SK-N-SH treated with all-trans-retinoic acid at 6 μM for 48 hours (cell line): ENCODE measurements around the gene KRT17.

Experiments used
- ATAC-seq: fragments of 200-7000 bp; cut with Tn5 transposase; 3 replicates; pipeline ENCODE4 v1.9.1; 2020; ENCODE audit warnings: mild to moderate bottlenecking, moderate library complexity
- ARNTL ChIP-seq: fragments of 450-650 bp; formaldehyde crosslinking; IDR thresholded peaks from 2 replicates; pipeline ENCODE4 v1.5.0; 2020; ENCODE audit warnings: low read depth, mild to moderate bottlenecking, moderate library complexity, borderline replicate concordance
- BACH2 ChIP-seq: fragments of 250-450 bp; sonication (Bioruptor Pico); IDR thresholded peaks from 2 replicates; pipeline ENCODE4 v1.9.0; 2021; ENCODE audit warnings: mild to moderate bottlenecking, borderline replicate concordance
- CSDC2 ChIP-seq: fragments of 250-450 bp; sonication (Bioruptor Pico); IDR thresholded peaks from 2 replicates; pipeline ENCODE4 v1.5.0; 2020; ENCODE audit warnings: mild to moderate bottlenecking, moderate library complexity
- ESRRG ChIP-seq: fragments of 250-450 bp; sonication (Bioruptor Pico); IDR thresholded peaks from 2 replicates; pipeline ENCODE4 v1.6.1; 2021; ENCODE audit warnings: mild to moderate bottlenecking
- GLIS3 ChIP-seq: fragments of 250-450 bp; sonication (Bioruptor Pico); IDR thresholded peaks from 2 replicates; pipeline ENCODE4 v1.5.0; 2020; ENCODE audit warnings: mild to moderate bottlenecking, moderate library complexity
- ISL1 ChIP-seq: fragments of 250-450 bp; sonication (Bioruptor Pico); IDR thresholded peaks from 2 replicates; pipeline ENCODE4 v2.1.2; 2022; ENCODE audit warnings: mild to moderate bottlenecking, moderate library complexity
- OSR1 ChIP-seq: fragments of 250-450 bp; sonication (Bioruptor Pico); IDR thresholded peaks from 2 replicates; pipeline ENCODE4 v1.8.0; 2022; ENCODE audit warnings: moderate library complexity, mild to moderate bottlenecking, inconsistent platforms
- PPARA ChIP-seq: fragments of 250-450 bp; sonication (Bioruptor Pico); IDR thresholded peaks from 2 replicates; pipeline ENCODE4 v1.5.0; 2020; ENCODE audit warnings: mild to moderate bottlenecking, borderline replicate concordance
- RARB ChIP-seq: fragments of 250-450 bp; sonication (Bioruptor Pico); IDR thresholded peaks from 2 replicates; pipeline ENCODE4 v1.8.0; 2021; ENCODE audit warnings: mild to moderate bottlenecking, moderate library complexity
- TCF4 ChIP-seq: fragments of 250-450 bp; sonication (Bioruptor Pico); IDR thresholded peaks from 2 replicates; pipeline ENCODE4 v1.8.0; 2021; ENCODE audit warnings: mild to moderate bottlenecking, moderate library complexity, borderline replicate concordance
- TOX ChIP-seq: fragments of 250-450 bp; sonication (Bioruptor Pico); IDR thresholded peaks from 2 replicates; pipeline ENCODE4 v1.8.0; 2021; ENCODE audit warnings: mild to moderate bottlenecking, moderate library complexity, borderline replicate concordance
- ZC3H10 ChIP-seq: fragments of 250-450 bp; sonication (Bioruptor Pico); IDR thresholded peaks from 2 replicates; pipeline ENCODE4 v1.5.1; 2021; ENCODE audit warnings: mild to moderate bottlenecking, moderate library complexity
- ZFP3 ChIP-seq: fragments of 250-450 bp; sonication (Bioruptor Pico); IDR thresholded peaks from 2 replicates; pipeline ENCODE4 v1.5.0; 2020; ENCODE audit warnings: mild to moderate bottlenecking, moderate library complexity
- ZFP30 ChIP-seq: fragments of 450-650 bp; formaldehyde crosslinking; IDR thresholded peaks from 2 replicates; pipeline ENCODE4 v1.5.0; 2022; ENCODE audit warnings: mild to moderate bottlenecking, moderate library complexity
- ZNF565 ChIP-seq: fragments of 450-650 bp; formaldehyde crosslinking; conservative IDR thresholded peaks from 2 replicates; pipeline ENCODE4 v1.5.0; 2020; ENCODE audit warnings: low read depth, mild to moderate bottlenecking, moderate library complexity
- ZNF70 ChIP-seq: fragments of 450-650 bp; formaldehyde crosslinking; IDR thresholded peaks from 2 replicates; pipeline ENCODE4 v1.5.0; 2020; ENCODE audit warnings: mild to moderate bottlenecking, moderate library complexity
- ZNF8 ChIP-seq: fragments of 450-650 bp; formaldehyde crosslinking; IDR thresholded peaks from 2 replicates; pipeline ENCODE4 v1.5.0; 2020; ENCODE audit warnings: mild to moderate bottlenecking, moderate library complexity
- TF ChIP-seq, protein P1 (sequence below): fragments of 250-450 bp; sonication (Bioruptor Pico); IDR thresholded peaks from 2 replicates; pipeline ENCODE4 v1.8.0; 2020; ENCODE audit warnings: mild to moderate bottlenecking, moderate library complexity, borderline replicate concordance
- TF ChIP-seq, protein P2 (sequence below): fragments of 250-450 bp; sonication (Bioruptor Pico); IDR thresholded peaks from 2 replicates; pipeline ENCODE4 v1.8.0; 2021; ENCODE audit warnings: low read depth, mild to moderate bottlenecking, moderate library complexity, borderline replicate concordance
- TF ChIP-seq, protein P3 (sequence below): fragments of 250-450 bp; sonication (Bioruptor Pico); IDR thresholded peaks from 2 replicates; pipeline ENCODE4 v1.5.1; 2020; ENCODE audit warnings: low read depth, mild to moderate bottlenecking, moderate library complexity
- TF ChIP-seq, protein P4 (sequence below): fragments of 250-450 bp; sonication (Bioruptor Pico); IDR thresholded peaks from 2 replicates; pipeline ENCODE4 v1.5.1; 2021; ENCODE audit warnings: mild to moderate bottlenecking, moderate library complexity
- TF ChIP-seq, protein P5 (sequence below): fragments of 250-450 bp; sonication (Bioruptor Pico); IDR thresholded peaks from 2 replicates; pipeline ENCODE4 v1.5.0; 2020; ENCODE audit warnings: mild to moderate bottlenecking, moderate library complexity

The KRT17 gene

DNA sequence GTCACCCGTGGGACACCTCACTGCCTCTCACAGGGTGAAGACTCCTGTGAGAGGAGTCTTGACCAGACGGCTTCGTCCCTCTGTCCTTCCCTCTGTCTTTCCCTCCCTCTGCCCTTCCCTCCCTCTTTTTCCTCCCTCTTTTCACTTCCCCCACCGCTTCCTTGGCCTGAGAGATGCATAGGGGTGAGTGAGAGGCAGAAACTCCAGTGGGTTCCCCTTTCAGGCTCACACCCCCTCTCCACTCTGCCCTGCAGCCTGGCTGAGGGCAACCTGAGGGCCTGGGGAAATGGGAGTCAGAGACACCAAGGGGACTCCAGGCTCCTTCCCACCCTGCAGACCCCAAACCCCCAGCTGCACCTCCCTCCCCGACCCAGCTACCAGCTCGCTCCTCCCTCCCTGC, 14.6 kb upstream of the KRT17 start:
- no peak for TF ChIP-seq ZFP3 (CRISPR knock-in tag)
- TF ChIP-seq ZNF8: no peak
- no peak for TF ChIP-seq CSDC2 (CRISPR knock-in tag)
- TF ChIP-seq, protein P1, sequence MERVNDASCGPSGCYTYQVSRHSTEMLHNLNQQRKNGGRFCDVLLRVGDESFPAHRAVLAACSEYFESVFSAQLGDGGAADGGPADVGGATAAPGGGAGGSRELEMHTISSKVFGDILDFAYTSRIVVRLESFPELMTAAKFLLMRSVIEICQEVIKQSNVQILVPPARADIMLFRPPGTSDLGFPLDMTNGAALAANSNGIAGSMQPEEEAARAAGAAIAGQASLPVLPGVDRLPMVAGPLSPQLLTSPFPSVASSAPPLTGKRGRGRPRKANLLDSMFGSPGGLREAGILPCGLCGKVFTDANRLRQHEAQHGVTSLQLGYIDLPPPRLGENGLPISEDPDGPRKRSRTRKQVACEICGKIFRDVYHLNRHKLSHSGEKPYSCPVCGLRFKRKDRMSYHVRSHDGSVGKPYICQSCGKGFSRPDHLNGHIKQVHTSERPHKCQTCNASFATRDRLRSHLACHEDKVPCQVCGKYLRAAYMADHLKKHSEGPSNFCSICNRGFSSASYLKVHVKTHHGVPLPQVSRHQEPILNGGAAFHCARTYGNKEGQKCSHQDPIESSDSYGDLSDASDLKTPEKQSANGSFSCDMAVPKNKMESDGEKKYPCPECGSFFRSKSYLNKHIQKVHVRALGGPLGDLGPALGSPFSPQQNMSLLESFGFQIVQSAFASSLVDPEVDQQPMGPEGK (CRISPR knock-in tag): no peak
- TF ChIP-seq, protein P2, sequence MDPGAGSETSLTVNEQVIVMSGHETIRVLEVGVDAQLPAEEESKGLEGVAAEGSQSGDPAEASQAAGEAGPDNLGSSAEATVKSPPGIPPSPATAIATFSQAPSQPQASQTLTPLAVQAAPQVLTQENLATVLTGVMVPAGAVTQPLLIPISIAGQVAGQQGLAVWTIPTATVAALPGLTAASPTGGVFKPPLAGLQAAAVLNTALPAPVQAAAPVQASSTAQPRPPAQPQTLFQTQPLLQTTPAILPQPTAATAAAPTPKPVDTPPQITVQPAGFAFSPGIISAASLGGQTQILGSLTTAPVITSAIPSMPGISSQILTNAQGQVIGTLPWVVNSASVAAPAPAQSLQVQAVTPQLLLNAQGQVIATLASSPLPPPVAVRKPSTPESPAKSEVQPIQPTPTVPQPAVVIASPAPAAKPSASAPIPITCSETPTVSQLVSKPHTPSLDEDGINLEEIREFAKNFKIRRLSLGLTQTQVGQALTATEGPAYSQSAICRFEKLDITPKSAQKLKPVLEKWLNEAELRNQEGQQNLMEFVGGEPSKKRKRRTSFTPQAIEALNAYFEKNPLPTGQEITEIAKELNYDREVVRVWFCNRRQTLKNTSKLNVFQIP (CRISPR knock-in tag): no peak
- TF ChIP-seq, protein P3, sequence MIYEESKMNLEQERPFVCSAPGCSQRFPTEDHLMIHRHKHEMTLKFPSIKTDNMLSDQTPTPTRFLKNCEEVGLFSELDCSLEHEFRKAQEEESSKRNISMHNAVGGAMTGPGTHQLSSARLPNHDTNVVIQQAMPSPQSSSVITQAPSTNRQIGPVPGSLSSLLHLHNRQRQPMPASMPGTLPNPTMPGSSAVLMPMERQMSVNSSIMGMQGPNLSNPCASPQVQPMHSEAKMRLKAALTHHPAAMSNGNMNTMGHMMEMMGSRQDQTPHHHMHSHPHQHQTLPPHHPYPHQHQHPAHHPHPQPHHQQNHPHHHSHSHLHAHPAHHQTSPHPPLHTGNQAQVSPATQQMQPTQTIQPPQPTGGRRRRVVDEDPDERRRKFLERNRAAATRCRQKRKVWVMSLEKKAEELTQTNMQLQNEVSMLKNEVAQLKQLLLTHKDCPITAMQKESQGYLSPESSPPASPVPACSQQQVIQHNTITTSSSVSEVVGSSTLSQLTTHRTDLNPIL (CRISPR knock-in tag): no peak
- no peak for TF ChIP-seq TOX (CRISPR knock-in tag)
- no peak for TF ChIP-seq ISL1
- no peak for TF ChIP-seq ZFP30 (CRISPR knock-in tag)
- no peak for TF ChIP-seq ESRRG (CRISPR knock-in tag)
- no peak for TF ChIP-seq PPARA (CRISPR knock-in tag)
- no peak for TF ChIP-seq BACH2 (CRISPR knock-in tag)
- no peak for TF ChIP-seq GLIS3 (CRISPR knock-in tag)
- TF ChIP-seq RARB (CRISPR knock-in tag): no peak
- no peak for TF ChIP-seq ZC3H10 (CRISPR knock-in tag)
- no peak for ATAC-seq

DNA sequence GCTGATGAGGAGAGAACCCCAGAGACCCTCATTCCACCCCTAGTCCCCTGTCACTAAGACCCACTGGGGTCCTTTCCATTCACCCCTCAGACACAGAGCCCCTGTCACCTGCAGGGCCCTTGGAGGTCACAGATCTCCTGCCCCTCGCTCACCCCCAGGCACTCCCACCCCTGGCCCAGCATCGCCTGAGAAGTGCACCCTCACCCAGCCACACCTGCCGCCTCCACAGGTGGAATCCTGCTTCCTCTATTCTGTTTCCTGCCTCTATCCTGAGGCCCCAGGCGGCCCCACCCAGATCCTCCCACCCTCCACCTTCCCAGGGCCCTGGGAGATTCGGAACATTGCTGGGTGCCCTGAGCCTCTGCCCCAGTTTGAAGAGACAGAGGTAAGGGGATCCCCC, 13.8 kb upstream of the KRT17 start:
- TF ChIP-seq ZC3H10 (CRISPR knock-in tag) (no peak), ZNF70 (CRISPR knock-in tag) (no peak), PPARA (CRISPR knock-in tag) (no peak), ARNTL (CRISPR knock-in tag) (no peak), TOX (CRISPR knock-in tag) (no peak), GLIS3 (CRISPR knock-in tag) (no peak), TCF4 (CRISPR knock-in tag) (no peak), ESRRG (CRISPR knock-in tag) (no peak), OSR1 (CRISPR knock-in tag) (no peak), ZFP30 (CRISPR knock-in tag) (no peak), ISL1 (no peak), ZFP3 (CRISPR knock-in tag) (no peak), RARB (CRISPR knock-in tag) (no peak), CSDC2 (CRISPR knock-in tag) (no peak), ZNF565 (CRISPR knock-in tag) (no peak)
- TF ChIP-seq, protein P4, sequence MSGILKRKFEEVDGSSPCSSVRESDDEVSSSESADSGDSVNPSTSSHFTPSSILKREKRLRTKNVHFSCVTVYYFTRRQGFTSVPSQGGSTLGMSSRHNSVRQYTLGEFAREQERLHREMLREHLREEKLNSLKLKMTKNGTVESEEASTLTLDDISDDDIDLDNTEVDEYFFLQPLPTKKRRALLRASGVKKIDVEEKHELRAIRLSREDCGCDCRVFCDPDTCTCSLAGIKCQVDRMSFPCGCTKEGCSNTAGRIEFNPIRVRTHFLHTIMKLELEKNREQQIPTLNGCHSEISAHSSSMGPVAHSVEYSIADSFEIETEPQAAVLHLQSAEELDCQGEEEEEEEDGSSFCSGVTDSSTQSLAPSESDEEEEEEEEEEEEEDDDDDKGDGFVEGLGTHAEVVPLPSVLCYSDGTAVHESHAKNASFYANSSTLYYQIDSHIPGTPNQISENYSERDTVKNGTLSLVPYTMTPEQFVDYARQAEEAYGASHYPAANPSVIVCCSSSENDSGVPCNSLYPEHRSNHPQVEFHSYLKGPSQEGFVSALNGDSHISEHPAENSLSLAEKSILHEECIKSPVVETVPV (CRISPR knock-in tag): no peak
- TF ChIP-seq, protein P1 (CRISPR knock-in tag): no peak
- TF ChIP-seq, protein P5, sequence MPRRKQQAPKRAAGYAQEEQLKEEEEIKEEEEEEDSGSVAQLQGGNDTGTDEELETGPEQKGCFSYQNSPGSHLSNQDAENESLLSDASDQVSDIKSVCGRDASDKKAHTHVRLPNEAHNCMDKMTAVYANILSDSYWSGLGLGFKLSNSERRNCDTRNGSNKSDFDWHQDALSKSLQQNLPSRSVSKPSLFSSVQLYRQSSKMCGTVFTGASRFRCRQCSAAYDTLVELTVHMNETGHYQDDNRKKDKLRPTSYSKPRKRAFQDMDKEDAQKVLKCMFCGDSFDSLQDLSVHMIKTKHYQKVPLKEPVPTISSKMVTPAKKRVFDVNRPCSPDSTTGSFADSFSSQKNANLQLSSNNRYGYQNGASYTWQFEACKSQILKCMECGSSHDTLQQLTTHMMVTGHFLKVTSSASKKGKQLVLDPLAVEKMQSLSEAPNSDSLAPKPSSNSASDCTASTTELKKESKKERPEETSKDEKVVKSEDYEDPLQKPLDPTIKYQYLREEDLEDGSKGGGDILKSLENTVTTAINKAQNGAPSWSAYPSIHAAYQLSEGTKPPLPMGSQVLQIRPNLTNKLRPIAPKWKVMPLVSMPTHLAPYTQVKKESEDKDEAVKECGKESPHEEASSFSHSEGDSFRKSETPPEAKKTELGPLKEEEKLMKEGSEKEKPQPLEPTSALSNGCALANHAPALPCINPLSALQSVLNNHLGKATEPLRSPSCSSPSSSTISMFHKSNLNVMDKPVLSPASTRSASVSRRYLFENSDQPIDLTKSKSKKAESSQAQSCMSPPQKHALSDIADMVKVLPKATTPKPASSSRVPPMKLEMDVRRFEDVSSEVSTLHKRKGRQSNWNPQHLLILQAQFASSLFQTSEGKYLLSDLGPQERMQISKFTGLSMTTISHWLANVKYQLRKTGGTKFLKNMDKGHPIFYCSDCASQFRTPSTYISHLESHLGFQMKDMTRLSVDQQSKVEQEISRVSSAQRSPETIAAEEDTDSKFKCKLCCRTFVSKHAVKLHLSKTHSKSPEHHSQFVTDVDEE (CRISPR knock-in tag): no peak
- TF ChIP-seq, protein P3 (CRISPR knock-in tag): no peak
- TF ChIP-seq, protein P2 (CRISPR knock-in tag): no peak
- TF ChIP-seq, all 23 proteins: peak for 0
- ATAC-seq: no peak
